Cardiac ventricle fibroblast (primary cell): ENCODE data around the gene SNUPN. TPM values are rescaled to one million over a fixed set of nuclear protein-coding genes. Genes with fewer than 3 reads are reported as not detected.

ENCODE experiments used
- total RNA-seq: library from RNA; depleted of rRNA; stranded (reverse); fragments of >200 nt; gene quantifications from 2 replicates; pipeline ENCODE4 v1.2.3, GENCODE V29; 2015

The SNUPN gene
- total RNA-seq: 30.4 and 30.6 TPM in 2 replicates

GRCh38 chr15:75625542-75626347, at the start of gene SNUPN:
Gene SNUPN, minus strand, starts transcription at chr15:75625725. Its CDS starts 4,674 bp downstream, at chr15:75621051.

GRCh38 chr15:75647370-75648155, 22.0 kb upstream of the SNUPN start, which contains the start of gene SNX33:
Gene SNX33, plus strand, starts transcription at chr15:75647912. Its CDS starts 1,191 bp downstream, at chr15:75649103.

GRCh38 chr15:75639709-75640482, 14.4 kb upstream of the SNUPN start, which contains the start of gene IMP3:
Gene IMP3, minus strand, starts transcription at chr15:75640224. Its CDS starts 56 bp downstream, at chr15:75640168.

GRCh38 chr15:75578948-75579920, 46.3 kb downstream of the SNUPN start, which contains the start of gene PTPN9:
Gene PTPN9, minus strand, starts transcription at chr15:75579315. Its CDS starts 539 bp downstream, at chr15:75578776.

Other genes starting within 250 kb of the SNUPN start
- 26.2 and 29.8 TPM in 2 replicates for gene SIN3A, start 174.0 kb downstream of the SNUPN start, total RNA-seq
- gene PTPN9, start 46.4 kb downstream of the SNUPN start, total RNA-seq: 14.5 and 18.1 TPM in 2 replicates
- 114 and 115 TPM in 2 replicates for gene IMP3, start 14.5 kb upstream of the SNUPN start, total RNA-seq
- 20.3 and 20.5 TPM in 2 replicates for gene SNX33, start 22.2 kb upstream of the SNUPN start, total RNA-seq
- gene CSPG4, start 87.1 kb upstream of the SNUPN start, total RNA-seq: 11.0 and 11.3 TPM in 2 replicates
- 32.5 and 36.4 TPM in 2 replicates for gene UBE2Q2, start 217.7 kb upstream of the SNUPN start, total RNA-seq